Epithelial cell of esophagus (primary cell): ENCODE data around the gene METTL26.

Experiments
- DNase-seq: peaks from one replicate; pipeline ENCODE4 v3.0.0; 2010; ENCODE audit warnings: low read depth
- H3K4me3 ChIP-seq: 2 replicates; pipeline ENCODE4 v1.5.1; 2011; ENCODE audit warnings: mild to moderate bottlenecking, low read length, control low read depth
- TF ChIP-seq, protein P1 (sequence below): IDR thresholded peaks from 2 replicates; pipeline ENCODE4 v1.5.1; 2011; ENCODE audit warnings: low read depth, mild to moderate bottlenecking, low read length, control low read depth, inconsistent platforms; ENCODE audit not compliant: insufficient read depth; ENCODE audit errors: missing control alignments

METTL26 gene

DNA sequence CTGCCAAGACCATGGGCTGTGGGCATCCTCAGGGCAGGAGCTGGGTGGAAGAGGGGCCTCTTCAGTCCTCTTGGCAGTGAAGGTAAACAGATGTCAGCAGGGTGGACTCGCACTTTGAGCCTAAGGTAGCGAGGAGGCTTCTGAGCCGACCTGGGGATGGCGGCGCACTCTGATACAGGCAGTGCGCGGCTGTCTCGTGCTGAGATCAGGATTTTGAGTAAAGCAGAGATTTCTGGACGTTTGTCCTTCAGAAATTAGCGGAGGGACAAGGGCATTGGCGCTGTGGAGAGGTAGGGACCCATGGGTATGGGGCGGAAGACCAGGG lies 39.4 kb downstream of the METTL26 start:
- TF ChIP-seq, protein P1, sequence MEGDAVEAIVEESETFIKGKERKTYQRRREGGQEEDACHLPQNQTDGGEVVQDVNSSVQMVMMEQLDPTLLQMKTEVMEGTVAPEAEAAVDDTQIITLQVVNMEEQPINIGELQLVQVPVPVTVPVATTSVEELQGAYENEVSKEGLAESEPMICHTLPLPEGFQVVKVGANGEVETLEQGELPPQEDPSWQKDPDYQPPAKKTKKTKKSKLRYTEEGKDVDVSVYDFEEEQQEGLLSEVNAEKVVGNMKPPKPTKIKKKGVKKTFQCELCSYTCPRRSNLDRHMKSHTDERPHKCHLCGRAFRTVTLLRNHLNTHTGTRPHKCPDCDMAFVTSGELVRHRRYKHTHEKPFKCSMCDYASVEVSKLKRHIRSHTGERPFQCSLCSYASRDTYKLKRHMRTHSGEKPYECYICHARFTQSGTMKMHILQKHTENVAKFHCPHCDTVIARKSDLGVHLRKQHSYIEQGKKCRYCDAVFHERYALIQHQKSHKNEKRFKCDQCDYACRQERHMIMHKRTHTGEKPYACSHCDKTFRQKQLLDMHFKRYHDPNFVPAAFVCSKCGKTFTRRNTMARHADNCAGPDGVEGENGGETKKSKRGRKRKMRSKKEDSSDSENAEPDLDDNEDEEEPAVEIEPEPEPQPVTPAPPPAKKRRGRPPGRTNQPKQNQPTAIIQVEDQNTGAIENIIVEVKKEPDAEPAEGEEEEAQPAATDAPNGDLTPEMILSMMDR, result no peak
- no peak for DNase-seq
- H3K4me3 ChIP-seq, result no peak overlapping the region

DNA sequence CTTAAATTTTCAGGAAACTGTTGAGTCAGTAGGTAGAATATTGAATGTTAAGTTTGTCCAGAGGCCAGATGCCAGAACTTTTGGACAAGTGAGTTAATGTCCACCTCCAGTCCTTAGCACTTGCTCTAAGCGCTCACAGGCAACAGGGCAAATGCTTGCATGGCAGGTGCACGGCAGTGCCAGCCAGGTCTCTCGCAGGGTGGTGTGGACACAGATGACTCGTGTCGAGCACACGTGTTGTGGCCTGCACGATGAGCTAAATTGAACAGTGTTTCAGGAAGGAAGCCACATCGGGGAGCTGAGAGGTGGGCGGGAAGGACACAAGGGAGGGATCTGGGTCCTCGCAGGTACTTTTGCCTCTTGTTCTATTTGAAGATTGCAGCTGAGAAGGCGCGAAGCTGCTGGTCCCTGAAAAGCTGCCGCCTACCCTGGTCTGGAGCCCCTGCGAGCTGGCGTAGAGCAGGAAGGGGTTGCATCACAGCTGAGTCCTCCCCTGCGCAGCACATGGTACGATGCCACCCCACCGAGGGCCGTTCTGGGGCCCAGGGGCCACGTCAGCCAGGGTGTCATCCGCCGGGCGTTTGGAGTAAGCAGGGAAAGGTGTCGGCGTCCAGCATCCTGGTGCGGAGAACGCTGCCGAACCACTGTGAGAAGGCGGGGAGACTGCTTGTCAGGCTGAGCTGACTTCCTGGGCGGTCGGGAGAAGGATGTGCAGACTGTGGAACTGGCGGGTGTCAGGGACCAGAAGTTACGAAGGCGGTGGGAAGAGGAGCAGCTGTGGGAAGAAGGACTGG lies 40.0 kb downstream of the METTL26 start:
- peak; percentile 66 for DNase-seq
- TF ChIP-seq, protein P1, result no peak
- no peak overlapping the region for H3K4me3 ChIP-seq

DNA sequence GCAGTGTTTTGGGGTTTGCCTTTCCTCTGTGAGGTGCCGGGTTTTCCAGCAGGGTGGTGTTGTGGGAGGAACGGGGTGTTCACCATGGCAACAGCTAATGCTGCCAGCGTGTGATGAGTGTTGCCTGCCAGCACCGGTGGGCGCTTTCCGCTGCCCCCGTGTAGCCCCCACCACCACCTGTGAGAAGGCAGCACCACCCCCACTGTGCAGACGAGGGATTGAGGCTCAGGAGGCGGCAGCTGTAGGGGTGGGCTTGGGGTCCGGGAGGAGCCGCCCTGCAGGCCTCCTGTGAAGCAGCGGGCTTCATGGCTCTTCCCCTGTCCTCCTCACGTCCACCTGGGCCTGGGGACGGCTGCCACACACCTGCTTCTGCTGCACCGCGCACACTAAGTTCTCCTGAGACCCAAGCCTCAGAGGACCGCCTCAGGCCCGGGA lies 41.0 kb downstream of the METTL26 start:
- TF ChIP-seq, protein P1, result no peak
- no peak overlapping the region for H3K4me3 ChIP-seq
- no peak for DNase-seq

DNA sequence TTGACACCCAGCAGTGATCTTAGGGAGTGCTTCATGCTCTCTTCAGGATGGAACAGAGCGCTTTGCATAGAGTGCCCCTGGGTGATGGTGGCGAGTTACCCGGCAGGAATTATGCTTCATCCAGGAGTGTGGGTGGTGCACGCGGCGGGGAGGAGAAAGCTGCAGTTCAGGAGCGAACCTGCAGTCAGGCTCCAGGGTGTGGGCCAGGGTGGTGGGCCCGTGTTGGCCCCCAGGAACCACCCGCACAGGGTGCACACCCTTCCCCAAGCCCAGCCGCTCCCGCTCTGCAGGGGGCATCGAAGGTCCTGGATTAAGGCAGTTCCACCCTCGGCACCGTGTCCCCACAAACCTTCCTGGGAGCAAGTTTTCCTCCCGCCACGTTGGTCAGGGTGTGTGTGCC lies 42.3 kb downstream of the METTL26 start:
- no peak for DNase-seq
- TF ChIP-seq, protein P1, result no peak
- H3K4me3 ChIP-seq, result peak overlapping the region; percentile 13

DNA sequence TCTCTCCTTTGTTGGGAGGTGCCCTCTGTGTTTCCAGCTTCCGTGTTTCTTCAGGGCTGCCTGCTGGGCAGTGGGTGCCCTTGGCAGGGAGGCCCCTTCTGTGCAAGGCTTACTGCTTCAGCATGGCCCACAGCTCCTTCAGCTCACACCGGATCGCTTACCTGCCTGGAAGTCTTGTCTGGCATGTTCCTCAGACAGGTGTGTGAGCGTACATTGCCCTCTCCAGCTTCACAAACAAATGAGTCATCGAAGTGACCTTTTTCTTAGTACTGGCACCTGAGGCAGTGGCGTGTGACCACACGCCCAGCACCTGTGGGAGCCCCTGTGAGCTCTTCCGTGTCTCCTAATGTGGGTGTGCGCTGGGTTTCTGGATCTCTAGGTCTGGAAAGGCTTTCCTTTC lies 42.7 kb downstream of the METTL26 start:
- TF ChIP-seq, protein P1, result no peak
- peak; percentile 94 for DNase-seq

DNA sequence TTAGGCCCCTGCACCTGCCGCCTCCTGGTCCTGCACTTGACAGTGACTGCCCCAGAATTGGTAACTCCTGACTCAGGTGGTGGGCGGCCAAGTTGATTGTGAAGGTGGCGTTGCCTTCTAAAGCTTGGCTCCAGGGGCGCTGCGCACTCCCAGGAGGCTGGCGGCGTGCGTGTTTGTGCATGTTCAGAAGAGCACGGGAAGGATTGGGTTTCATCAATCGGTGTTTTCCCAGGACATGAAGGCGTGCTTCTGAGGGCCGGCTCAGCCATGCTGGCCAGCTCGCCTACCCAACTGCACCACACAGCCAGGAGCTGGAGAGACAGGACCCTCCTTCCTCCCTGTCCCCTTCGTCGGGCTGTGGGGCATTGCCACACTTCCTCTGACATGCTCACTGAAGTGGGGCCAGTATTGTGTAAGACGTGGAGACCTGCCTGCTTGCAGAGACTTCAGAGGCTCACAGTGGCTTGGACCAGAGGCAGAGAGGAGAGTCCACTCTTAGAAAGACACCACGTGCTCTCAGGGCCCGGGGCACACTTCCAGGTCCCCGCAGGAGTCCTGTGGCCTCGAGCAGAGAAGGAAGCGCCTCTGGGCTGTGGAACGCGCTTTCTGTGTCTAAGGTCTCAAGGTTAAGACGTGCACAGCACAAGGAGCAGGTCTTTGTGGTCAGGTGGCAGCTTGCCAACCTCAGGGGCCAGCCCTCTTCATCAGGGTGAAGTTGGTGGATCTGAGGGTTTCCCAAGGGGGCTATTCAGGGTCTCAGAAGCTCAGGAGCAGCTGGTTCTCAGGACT lies 43.4 kb downstream of the METTL26 start:
- H3K4me3 ChIP-seq, result peak overlapping the region; percentile 50
- TF ChIP-seq, protein P1, result peak; percentile 82
- peak; percentile 99 for DNase-seq

More for the DNA sequence above, 42.7 kb downstream of the METTL26 start:
- H3K4me3 ChIP-seq, result peak overlapping the region; percentile 50
